A673 (cell line): ENCODE data around the gene CENPL. TPM values are rescaled to one million over a fixed set of nuclear protein-coding genes. Genes with fewer than 3 reads are reported as not detected.

Experiments
- BruUV-seq: library from RNA; stranded (reverse); fragments of 400-500 nt; replicated peaks from 2 replicates; lab custom pipeline; 2021; lab: Mats Ljungman, UMichigan
- CTCF ChIA-PET: fragments of 300-600 bp; sonication (Branson Sonifier 250); formaldehyde crosslinking; loops from one replicate; lab custom pipeline; 2022; ENCODE audit warnings: antibody characterized with exemption; lab: Charles Lee
- POLR2A ChIA-PET: fragments of 300-600 bp; sonication (Branson Sonifier 250); formaldehyde crosslinking; loops from one replicate; lab custom pipeline; 2022; ENCODE audit warnings: antibody characterized with exemption; ENCODE audit not compliant: low non-redundant PET; lab: Charles Lee
- DNase-seq: peaks from one replicate; pipeline ENCODE4 v3.0.0-alpha.2; 2015; ENCODE audit warnings: low spot score
- H3K27ac ChIP-seq: fragments of 200-600 bp; sonication (generic); 2 replicates; pipeline ENCODE4 v1.5.1; 2016; ENCODE audit warnings: mixed run types, low read depth, mild to moderate bottlenecking, mixed read lengths, antibody characterized with exemption, low read length; ENCODE audit not compliant: poor library complexity, severe bottlenecking
- H3K27me3 ChIP-seq: fragments of 200-600 bp; sonication (generic); replicated peaks from 2 replicates; pipeline ENCODE4 v1.6.1; 2017; ENCODE audit warnings: mixed run types, low read depth, mild to moderate bottlenecking, mixed read lengths, antibody characterized with exemption, low read length; ENCODE audit not compliant: insufficient read depth, poor library complexity
- H3K36me3 ChIP-seq: fragments of 200-600 bp; sonication (generic); 2 replicates; pipeline ENCODE4 v1.6.1; 2016; ENCODE audit warnings: mixed run types, mild to moderate bottlenecking, mixed read lengths, antibody characterized with exemption, low read length; ENCODE audit not compliant: insufficient read depth, poor library complexity, severe bottlenecking
- H3K4me1 ChIP-seq: fragments of 200-600 bp; sonication (generic); 2 replicates; pipeline ENCODE4 v1.6.1; 2017; ENCODE audit warnings: mixed run types, mild to moderate bottlenecking, mixed read lengths, antibody characterized with exemption, low read length; ENCODE audit not compliant: insufficient read depth, poor library complexity, severe bottlenecking
- H3K4me3 ChIP-seq: fragments of 200-600 bp; sonication (generic); 2 replicates; pipeline ENCODE4 v1.5.1; 2016; ENCODE audit warnings: low read depth, mixed run types, mild to moderate bottlenecking, mixed read lengths, low read length; ENCODE audit not compliant: poor library complexity, severe bottlenecking
- H3K9me3 ChIP-seq: fragments of 200-600 bp; sonication (generic); 2 replicates; pipeline ENCODE4 v1.6.1; 2016; ENCODE audit warnings: mixed run types, low read depth, mild to moderate bottlenecking, mixed read lengths, antibody characterized with exemption, low read length; ENCODE audit not compliant: poor library complexity, severe bottlenecking
- EZH2 ChIP-seq: fragments of 200-600 bp; sonication (generic); IDR thresholded peaks from 2 replicates; pipeline ENCODE4 v1.6.1; 2017; ENCODE audit warnings: borderline replicate concordance, low read depth, mild to moderate bottlenecking, mixed read lengths, antibody characterized with exemption, low read length; ENCODE audit not compliant: poor library complexity, severe bottlenecking
- intact Hi-C: fragments of 100-400 bp; cut with micrococcal nuclease; formaldehyde crosslinking; loops from one replicate; pipeline ENCODE4 v1.10.0; 2022; ENCODE audit not compliant: unreplicated experiment
- total RNA-seq: library from RNA; stranded (reverse); gene quantifications from 2 replicates; pipeline ENCODE4 v1.2.3, GENCODE V29; 2021
- TF ChIP-seq, protein P1 (sequence below): fragments of 300-800, 200-600 bp; sonication (generic); conservative IDR thresholded peaks from 2 replicates; pipeline ENCODE4 v1.5.1; 2017; ENCODE audit warnings: low read depth, mild to moderate bottlenecking, antibody characterized with exemption, low read length, moderate library complexity, mixed read lengths

The CENPL gene
- total RNA-seq, 1 experiment from 2014 or later, result 34.3 TPM

DNA sequence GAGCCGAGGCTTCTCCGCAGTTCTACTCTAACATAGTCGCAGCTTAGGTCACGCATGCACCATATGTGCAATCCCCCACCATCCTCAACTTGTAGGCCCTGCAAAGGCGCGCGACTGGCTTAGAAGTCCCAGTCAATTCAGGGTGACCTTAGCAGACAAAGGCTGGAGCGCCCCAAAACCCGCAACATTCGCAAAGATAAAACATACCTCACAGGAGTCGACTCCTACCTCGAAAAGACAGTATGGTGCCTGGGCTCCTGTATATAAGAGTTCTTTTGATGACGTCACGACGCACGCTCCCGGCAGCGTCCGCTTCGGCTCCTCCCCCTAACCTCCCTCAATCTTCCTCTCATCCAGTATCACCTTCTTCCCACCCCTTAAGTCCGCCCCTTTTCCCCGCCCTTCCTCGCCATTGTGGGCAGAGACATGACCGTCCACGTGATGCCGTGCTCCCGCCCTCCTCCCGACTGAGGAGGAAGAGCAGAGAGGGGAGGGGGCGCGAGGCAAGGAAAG lies 43.1 kb upstream of the CENPL start, which contains the start of gene GAS5:
GAS5 (minus strand) TSS at position 237 of the 513 bp plus-strand sequence.
- peak within 1 kb of the TSS; percentile 89 for H3K27ac ChIP-seq
- H3K4me3 ChIP-seq, result peak within 1 kb of the TSS; percentile 76
- DNase-seq, result peak; percentile 100
- peaks cover 30% of the 10 kb centered on the region for H3K4me1 ChIP-seq
- TF ChIP-seq, protein P1, sequence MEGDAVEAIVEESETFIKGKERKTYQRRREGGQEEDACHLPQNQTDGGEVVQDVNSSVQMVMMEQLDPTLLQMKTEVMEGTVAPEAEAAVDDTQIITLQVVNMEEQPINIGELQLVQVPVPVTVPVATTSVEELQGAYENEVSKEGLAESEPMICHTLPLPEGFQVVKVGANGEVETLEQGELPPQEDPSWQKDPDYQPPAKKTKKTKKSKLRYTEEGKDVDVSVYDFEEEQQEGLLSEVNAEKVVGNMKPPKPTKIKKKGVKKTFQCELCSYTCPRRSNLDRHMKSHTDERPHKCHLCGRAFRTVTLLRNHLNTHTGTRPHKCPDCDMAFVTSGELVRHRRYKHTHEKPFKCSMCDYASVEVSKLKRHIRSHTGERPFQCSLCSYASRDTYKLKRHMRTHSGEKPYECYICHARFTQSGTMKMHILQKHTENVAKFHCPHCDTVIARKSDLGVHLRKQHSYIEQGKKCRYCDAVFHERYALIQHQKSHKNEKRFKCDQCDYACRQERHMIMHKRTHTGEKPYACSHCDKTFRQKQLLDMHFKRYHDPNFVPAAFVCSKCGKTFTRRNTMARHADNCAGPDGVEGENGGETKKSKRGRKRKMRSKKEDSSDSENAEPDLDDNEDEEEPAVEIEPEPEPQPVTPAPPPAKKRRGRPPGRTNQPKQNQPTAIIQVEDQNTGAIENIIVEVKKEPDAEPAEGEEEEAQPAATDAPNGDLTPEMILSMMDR, result no peak
- TF ChIP-seq EZH2, result no peak
- ChIA-PET POLR2A (interaction anchor here (0.6 to 0.7 kb wide), 3 partner anchors 35 to 391 kb away, joined by 3 to 4 read pairs (median 3); partner anchors contain the start of gene PRDX6), CTCF (no interaction called here)
- H3K27me3 ChIP-seq, result no peaks in the 10 kb centered on the region
- no peaks in the 10 kb centered on the region for H3K9me3 ChIP-seq
- H3K36me3 ChIP-seq, result peaks cover 59% of the 10 kb centered on the region
- intact Hi-C loops, result loop anchor here (5.0 kb wide), 1 partner anchor 154 kb away; the partner anchor contains the start of gene RC3H1
- no TSS peak for BruUV-seq

DNA sequence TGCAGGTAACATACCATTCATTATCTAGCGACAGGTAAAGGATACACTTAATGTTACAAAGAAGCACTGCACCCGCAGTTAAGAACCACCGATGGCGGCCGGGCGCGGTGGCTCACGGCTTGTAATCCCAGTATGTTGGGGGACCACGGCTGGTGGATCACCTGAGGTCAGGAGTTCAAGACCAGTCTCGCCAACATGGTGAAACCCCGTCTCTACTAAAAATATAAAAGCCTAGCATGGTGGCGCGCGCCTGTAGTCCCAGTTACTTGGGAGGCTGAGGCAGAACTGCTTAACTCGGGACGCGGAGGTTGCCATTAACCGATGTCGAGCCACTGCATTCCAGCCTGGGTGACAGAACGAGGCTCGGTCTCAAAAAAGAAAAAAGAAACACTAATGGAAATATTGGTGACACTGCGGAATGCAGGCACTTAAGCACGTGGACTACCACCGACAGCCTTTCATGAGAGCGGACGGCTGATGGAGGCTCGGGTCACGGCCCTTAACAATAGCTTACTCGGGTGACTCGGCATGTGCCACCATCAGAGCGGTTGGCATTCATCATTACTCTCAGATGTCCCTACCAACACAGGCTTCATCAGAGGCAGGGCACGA lies 42.6 kb upstream of the CENPL start:
- ChIA-PET CTCF (no interaction called here), POLR2A (no interaction called here)
- no peaks in the 10 kb centered on the region for H3K9me3 ChIP-seq
- H3K4me1 ChIP-seq, result peaks cover 30% of the 10 kb centered on the region
- BruUV-seq, result TSS peak; percentile 60
- peaks cover 63% of the 10 kb centered on the region for H3K36me3 ChIP-seq
- peak overlapping the region; percentile 85 for H3K27ac ChIP-seq
- intact Hi-C loops, result loop anchor here (5.0 kb wide), 1 partner anchor 155 kb away; the partner anchor contains the start of gene RC3H1
- DNase-seq, result no peak
- no peaks in the 10 kb centered on the region for H3K27me3 ChIP-seq
- H3K4me3 ChIP-seq, result peak overlapping the region; percentile 76
- TF ChIP-seq EZH2, result no peak
- TF ChIP-seq, protein P1, result no peak

DNA sequence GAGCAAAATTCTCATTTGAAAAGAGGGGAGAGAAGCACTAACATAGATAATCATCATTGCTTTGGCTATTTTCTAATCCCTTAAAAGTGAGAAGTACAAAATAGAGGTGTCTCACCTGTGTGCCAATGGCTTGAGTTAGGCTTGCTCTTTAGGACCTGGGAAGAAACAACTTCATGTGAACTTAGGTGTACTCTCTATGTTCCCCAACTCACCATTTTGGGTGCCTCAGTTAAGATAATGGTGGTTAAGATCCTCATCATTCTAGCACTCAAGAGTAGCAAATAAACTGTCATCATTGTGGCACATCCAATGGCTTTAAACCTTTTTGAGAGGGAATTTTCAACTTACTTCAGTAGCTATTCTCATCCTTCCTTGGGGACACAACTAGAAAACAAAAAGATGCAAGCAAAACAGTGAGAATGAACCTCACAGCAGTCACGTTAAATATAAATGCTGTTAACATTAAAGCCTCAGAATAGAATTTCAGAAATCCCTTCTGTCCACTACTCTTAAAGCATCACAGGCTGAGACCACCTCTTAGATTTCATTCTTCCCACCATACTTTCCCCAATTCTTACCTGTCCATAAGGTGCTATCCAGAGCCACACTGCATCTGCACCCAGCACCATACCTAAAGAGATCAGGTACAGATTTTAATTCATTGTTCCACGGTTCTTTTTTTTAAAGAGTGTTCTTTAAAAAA lies 41.9 kb upstream of the CENPL start:
- DNase-seq, result no peak
- intact Hi-C loops, result loop anchor here (5.0 kb wide), 1 partner anchor 156 kb away; the partner anchor contains the start of gene RC3H1
- ChIA-PET CTCF (no interaction called here), POLR2A (no interaction called here)
- no TSS peak for BruUV-seq
- Histone ChIP-seq H3K9me3 (no peaks in the 10 kb centered on the region), H3K4me3 (peak overlapping the region; percentile 76), H3K36me3 (peaks cover 63% of the 10 kb centered on the region), H3K27me3 (no peaks in the 10 kb centered on the region), H3K4me1 (peaks cover 28% of the 10 kb centered on the region), H3K27ac (peak overlapping the region; percentile 85)
- TF ChIP-seq, protein P1, result no peak
- TF ChIP-seq EZH2, result no peak
